HG02852 (cell line): ENCODE data around the gene GPR149.

ENCODE experiments used
- ATAC-seq: cut with Tn5 transposase; IDR thresholded peaks from one replicate; pipeline ENCODE4 v1.9.1; 2021; ENCODE audit warnings: mild to moderate bottlenecking, moderate library complexity; ENCODE audit not compliant: unreplicated experiment

The GPR149 gene

GRCh38 chr3:154345422-154346122, 84.4 kb downstream of the GPR149 start:
- no peak for ATAC-seq

GRCh38 chr3:154338570-154338969, 91.4 kb downstream of the GPR149 start:
- ATAC-seq, result no peak

GRCh38 chr3:154338008-154338407, 92.0 kb downstream of the GPR149 start:
- ATAC-seq, result no peak

DNA sequence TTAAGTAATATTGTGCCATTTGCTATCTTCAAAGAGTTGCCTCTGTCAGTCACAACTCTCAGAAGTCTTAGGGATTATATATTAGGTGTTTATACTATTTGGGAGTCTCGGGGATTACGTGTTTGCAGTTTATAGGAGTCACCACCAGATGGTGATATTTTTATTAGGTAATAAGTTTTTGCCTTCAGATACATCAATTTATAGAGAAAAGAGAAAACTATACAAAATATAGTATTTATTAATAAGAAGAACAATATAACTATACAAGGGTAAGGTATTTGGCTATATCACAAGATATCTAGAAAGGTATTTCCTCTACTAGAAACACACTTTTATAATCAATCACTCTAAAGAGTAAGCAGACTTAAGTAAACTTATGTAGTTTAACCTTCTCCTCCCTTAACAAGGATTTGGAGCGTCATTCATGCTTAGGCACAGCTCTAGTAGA, 95.0 kb downstream of the GPR149 start:
- ATAC-seq, result no peak

DNA sequence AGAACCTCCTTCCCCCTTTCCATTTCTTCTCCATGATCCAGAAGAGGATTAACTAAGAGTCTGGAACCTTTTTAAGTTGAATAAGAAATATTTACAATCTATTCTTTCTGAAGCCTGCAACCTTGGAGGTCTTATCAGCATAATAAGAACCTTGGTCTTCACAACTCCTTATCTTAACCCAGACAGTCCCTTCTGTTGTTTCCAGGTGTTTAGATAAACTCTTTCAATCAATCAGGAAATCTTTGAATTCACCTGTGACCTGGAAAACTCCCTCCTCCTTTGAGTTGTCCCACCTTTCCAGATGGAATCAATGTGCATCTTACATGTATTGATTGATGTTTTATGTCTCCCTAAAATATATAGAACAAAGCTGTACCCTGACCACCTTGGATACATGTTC, 102.1 kb downstream of the GPR149 start:
- no peak for ATAC-seq

- no peak for ATAC-seq
These were observed 105.1 kb downstream of the GPR149 start for GRCh38 chr3:154324919-154325318.

DNA sequence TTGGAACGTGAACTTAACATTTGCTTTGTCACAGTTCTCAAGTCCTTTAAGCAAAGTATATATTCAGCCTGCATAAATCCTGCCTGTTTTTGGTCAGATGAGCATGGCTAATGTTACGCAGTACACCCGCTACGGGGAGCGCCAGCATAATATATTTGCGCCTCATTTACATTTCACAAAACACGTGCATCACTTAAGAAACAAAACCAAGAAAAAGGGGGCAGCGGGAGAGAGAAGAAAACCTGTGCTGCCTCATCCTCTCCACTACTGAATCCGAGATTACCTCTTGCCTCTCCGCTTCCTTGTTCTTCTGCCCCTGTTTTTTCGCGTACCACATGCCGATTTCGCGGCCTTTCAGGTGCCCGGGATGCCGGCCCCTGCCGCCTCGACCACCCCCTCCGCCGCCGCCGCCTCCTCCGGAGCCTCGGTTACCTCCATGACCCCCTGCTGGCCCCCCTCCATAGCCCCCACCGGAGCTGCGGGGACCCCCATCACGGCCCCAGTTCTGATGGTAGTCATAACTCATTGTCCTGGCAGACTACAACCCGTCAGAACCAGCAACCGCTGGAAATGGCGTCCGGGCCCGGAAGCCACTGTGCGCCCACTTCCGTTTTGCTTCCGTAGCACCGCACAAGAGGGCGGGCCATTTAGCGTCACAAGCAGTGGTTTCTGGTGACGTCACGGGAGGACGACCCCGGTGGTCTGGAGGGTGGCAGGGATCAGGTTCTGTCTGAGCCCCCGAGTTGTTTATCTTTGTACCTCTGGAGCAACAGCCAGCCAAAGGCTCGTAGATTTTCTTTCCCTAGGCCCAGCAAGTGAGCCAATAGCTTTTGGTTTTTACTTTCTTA, 105.9 kb downstream of the GPR149 start, which contains the start of gene DHX36:
TSS of gene DHX36 (minus strand) at position 597 of the 848 bp plus-strand sequence. CDS start at position 526, 71 bp downstream.
- peak; percentile 95 for ATAC-seq

DNA sequence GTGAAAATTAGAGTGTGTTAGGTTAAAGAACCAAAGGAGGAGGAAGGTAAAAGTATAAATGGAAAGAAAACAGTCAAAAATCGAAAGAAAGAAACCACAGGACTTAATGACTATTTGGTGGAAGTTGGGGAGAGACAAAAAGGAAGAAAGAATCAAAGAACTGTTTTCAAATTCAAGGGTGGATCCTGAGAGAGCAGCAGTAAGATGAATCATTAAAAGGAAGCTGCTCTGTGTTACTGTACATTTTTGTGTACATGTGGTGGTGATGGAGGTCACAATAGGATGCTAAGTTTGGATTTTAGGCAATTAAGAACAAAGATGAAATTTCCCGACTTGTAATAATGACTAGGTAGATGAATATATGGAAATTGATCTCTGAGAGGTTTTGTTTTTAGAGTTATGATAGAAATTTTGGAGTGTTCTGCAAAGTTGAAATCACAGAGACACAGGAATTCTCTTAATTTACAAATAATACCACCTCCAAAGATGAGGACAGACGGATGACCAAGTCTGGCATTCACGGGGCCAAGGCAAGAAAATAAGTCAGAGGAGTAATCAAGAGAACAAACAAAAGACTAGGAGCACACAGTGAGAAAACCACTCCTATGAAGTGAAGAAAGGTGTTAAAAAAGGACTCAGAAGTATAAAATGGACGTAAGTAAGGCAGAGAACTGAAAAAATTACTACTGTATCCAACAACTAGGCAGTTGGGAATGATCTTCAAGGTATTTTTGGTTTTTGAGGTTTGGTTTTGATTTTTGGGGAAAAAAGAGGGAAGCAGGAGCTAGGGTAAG, 112.8 kb downstream of the GPR149 start:
- ATAC-seq, result no peak

- no peak for ATAC-seq
These were observed 115.8 kb downstream of the GPR149 start for GRCh38 chr3:154314152-154314551.

DNA sequence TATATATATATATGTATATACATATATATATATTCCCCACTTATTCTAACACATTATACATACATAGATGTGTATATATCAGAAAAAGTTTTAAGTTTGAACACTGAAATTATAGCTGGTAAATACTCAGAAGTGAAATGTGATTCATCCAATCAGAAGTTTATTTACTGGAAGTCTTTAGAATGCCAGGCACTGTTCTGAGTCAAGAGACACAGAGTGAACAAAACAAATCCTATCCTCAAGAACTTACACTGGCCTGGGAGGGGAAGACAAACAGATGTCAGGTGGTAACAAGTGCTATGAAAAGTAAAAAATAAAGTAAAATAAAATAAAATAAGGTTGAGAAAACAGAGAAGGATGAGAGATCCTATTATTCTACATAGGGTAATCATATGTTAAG, 119.2 kb downstream of the GPR149 start:
- no peak for ATAC-seq

- no peak for ATAC-seq
These were observed 122.6 kb downstream of the GPR149 start for GRCh38 chr3:154307363-154307762.

DNA sequence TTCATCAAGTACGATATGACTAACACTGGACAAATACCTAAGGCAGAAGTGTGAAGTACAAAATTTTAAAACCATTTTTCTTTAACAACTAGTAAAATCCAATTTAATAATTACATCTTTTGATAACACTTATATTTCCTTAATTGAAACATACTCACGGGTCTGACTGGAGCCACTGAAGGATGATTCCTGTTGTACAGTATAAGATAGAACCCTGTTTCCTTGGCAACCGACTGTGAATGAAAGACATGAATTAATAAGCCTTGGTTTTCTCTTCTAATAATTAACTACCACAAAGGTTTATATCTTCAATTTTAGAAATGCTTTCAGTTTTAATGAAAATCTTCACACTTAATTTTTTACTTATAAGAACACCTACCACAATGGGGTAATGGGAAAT, 125.1 kb downstream of the GPR149 start:
- ATAC-seq, result no peak

DNA sequence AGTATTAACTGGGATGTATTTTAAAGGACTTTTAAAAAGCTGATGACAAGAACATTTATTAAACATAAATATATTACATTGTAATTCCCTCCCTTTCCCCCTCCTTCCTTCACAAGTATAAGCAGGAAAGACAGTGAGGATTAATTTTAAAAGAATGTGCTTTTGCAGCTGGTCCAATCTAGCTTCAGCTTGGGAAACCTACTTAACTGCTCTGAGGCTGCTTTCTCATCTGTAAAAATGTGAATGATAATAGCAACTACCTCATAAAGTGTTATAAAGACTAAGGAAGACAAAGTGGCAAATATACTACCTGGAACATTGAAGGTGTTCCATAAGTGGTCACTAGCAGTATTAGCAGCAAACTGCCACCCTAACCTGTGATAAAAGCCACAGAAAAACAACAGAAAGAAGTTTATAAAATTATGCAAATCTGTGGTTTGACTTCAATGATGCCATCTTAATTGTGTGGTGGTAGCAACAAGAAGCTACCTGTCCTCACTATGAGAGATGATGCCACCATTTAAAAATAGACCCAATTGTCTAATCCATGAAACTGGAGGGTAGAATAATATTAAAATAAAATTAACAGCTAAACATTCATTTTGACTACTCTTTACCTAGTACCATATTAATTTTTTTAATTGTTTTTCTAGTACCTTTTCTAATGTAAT, 125.7 kb downstream of the GPR149 start:
- ATAC-seq, result no peak

DNA sequence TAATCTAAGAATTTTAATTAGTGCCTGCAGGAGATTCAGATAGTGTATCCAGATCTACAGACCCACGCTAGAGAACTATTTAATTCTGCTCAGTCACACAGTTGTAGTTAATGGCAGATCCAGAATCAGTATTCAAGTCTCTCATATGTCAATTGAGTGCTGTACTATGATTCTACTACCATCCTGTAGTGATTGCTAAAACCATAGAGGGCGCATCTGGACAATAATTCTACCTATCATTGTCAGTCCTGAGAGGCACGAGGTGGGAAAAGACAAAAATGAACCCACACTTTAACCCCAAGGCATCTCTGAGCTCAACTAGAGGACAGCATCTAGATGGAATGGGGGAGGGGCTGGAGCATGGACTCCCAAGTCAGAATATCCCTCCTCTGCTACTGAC, 128.4 kb downstream of the GPR149 start:
- no peak for ATAC-seq

DNA sequence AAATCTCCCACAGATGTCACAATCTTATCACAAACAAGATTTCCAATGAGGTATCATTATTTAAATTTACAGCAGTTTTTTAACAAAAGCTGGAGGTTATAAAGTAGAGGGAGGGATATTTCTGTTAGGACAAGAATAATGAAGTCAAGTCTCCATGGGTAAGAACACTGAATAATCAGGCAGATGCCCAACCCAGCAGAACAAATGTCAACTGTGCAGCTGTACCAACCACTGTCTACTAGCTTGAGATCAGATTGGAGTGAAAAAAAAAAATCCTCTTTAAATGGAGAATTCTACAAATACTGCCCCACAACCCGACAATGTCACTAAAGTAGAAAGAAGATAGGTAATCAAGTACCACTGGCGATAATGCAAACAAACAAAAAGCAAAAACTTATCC, 136.0 kb downstream of the GPR149 start:
- no peak for ATAC-seq

DNA sequence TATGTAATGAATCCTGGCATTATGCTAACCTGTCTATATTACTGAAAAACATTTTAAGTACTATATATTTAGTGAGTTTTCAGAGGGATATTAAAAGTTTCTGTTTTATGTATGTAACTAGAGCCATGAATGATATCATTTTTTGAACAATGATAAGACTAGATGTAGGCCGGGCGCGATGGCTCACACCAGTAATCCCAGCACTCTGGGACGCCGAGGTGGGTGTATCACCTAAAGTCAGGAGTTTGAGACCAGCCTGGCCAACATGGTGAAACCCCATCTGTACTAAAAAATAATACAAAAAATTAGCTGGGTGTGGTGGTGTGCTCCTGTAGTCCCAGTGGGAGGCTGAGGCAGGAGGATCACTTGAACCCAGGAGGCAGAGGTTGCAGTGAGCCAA, 139.8 kb downstream of the GPR149 start:
- no peak for ATAC-seq
